ENCODE data around the gene USP24.
"Not testable (repeated sequence)": the region's sequence is repeated elsewhere in the genome, so short reads cannot be mapped to it uniquely, and the experiment has no call there.

The USP24 gene

GRCh38 chr1:55216096-55216495, 932 bp upstream of the USP24 start:
- no peak for TF ChIP-seq ZNF274 (IDR thresholded peaks at IDR 0.05; ENCODE audit: low read depth, low read length)
- peak overlapping the region; percentile 69 for H3K4me3 ChIP-seq (ENCODE audit: low read length)

- TF ChIP-seq ZNF274 (IDR thresholded peaks at IDR 0.05; ENCODE audit: low read depth, low read length) = no peak
- H3K4me3 ChIP-seq (ENCODE audit: low read length) = peak overlapping the region; percentile 69
These were observed 300 bp downstream of the USP24 start for GRCh38 chr1:55214934-55215193.

GRCh38 chr1:55214212-55214933, 791 bp downstream of the USP24 start:
- peak overlapping the region; percentile 69 for H3K4me3 ChIP-seq (ENCODE audit: low read length)
- TF ChIP-seq ZNF274 (IDR thresholded peaks at IDR 0.05; ENCODE audit: low read depth, low read length) = no peak

- TF ChIP-seq ZNF274 (IDR thresholded peaks at IDR 0.05; ENCODE audit: low read depth, low read length) = no peak
- H3K4me3 ChIP-seq (ENCODE audit: low read length) = peak overlapping the region; percentile 69
These were observed 1.3 kb downstream of the USP24 start for GRCh38 chr1:55213885-55214211.

- peak overlapping the region; percentile 69 for H3K4me3 ChIP-seq (ENCODE audit: low read length)
- no peak for TF ChIP-seq ZNF274 (IDR thresholded peaks at IDR 0.05; ENCODE audit: low read depth, low read length)
These were observed 1.8 kb downstream of the USP24 start for GRCh38 chr1:55213151-55213884.

GRCh38 chr1:55212349-55213150, 2.6 kb downstream of the USP24 start:
- H3K4me3 ChIP-seq (ENCODE audit: low read length) = peak overlapping the region; percentile 69
- TF ChIP-seq ZNF274 (IDR thresholded peaks at IDR 0.05; ENCODE audit: low read depth, low read length) = no peak

GRCh38 chr1:55211863-55212262, 3.3 kb downstream of the USP24 start:
- peak overlapping the region; percentile 69 for H3K4me3 ChIP-seq (ENCODE audit: low read length)
- TF ChIP-seq ZNF274 (IDR thresholded peaks at IDR 0.05; ENCODE audit: low read depth, low read length) = no peak

- TF ChIP-seq ZNF274 (IDR thresholded peaks at IDR 0.05; ENCODE audit: low read depth, low read length) = no peak
- no peak overlapping the region; the same call in 1 of the 2 replicates for H3K4me3 ChIP-seq (ENCODE audit: low read length)
These were observed 4.0 kb downstream of the USP24 start for GRCh38 chr1:55210990-55211801.

- no peak overlapping the region for H3K4me3 ChIP-seq (ENCODE audit: low read length)
- no peak for TF ChIP-seq ZNF274 (IDR thresholded peaks at IDR 0.05; ENCODE audit: low read depth, low read length)
These were observed 5.9 kb downstream of the USP24 start for GRCh38 chr1:55209247-55209646.

- no peak overlapping the region for H3K4me3 ChIP-seq (ENCODE audit: low read length)
- TF ChIP-seq ZNF274 (IDR thresholded peaks at IDR 0.05; ENCODE audit: low read depth, low read length) = no peak
These were observed 9.0 kb downstream of the USP24 start for GRCh38 chr1:55206210-55206609.

- no peak for TF ChIP-seq ZNF274 (IDR thresholded peaks at IDR 0.05; ENCODE audit: low read depth, low read length)
- H3K4me3 ChIP-seq (ENCODE audit: low read length) = no peak overlapping the region
These were observed 10.2 kb downstream of the USP24 start for GRCh38 chr1:55204997-55205396.

GRCh38 chr1:55203064-55203463, 12.1 kb downstream of the USP24 start:
- H3K4me3 ChIP-seq (ENCODE audit: low read length) = no peak overlapping the region
- no peak for TF ChIP-seq ZNF274 (IDR thresholded peaks at IDR 0.05; ENCODE audit: low read depth, low read length)

- TF ChIP-seq ZNF274 (IDR thresholded peaks at IDR 0.05; ENCODE audit: low read depth, low read length) = no peak
- no peak overlapping the region for H3K4me3 ChIP-seq (ENCODE audit: low read length)
These were observed 14.5 kb downstream of the USP24 start for GRCh38 chr1:55200667-55201066.

- H3K4me3 ChIP-seq (ENCODE audit: low read length) = not testable (repeated sequence)
These were observed 15.4 kb downstream of the USP24 start for GRCh38 chr1:55199735-55200134.

All from GM08714 (cell line).